Breast epithelium (tissue), 3 donors: ENCODE measurements around the gene FAM168A.

ENCODE experiments used
- POLR2A ChIP-seq: fragments of 450-650 bp; IDR thresholded peaks from one replicate; pipeline ENCODE4 v1.6.1; 2016; ENCODE audit warnings: antibody characterized with exemption, mild to moderate bottlenecking, moderate library complexity
- TF ChIP-seq, protein P1 (sequence below), 3 donors: fragments of 450-650 bp; IDR thresholded peaks; one replicate each; pipeline ENCODE4 v1.5.1; 2016 to 2017; ENCODE audit warnings: antibody characterized with exemption in 3 of 3, mild to moderate bottlenecking in 3 of 3, moderate library complexity in 3 of 3

DNA sequence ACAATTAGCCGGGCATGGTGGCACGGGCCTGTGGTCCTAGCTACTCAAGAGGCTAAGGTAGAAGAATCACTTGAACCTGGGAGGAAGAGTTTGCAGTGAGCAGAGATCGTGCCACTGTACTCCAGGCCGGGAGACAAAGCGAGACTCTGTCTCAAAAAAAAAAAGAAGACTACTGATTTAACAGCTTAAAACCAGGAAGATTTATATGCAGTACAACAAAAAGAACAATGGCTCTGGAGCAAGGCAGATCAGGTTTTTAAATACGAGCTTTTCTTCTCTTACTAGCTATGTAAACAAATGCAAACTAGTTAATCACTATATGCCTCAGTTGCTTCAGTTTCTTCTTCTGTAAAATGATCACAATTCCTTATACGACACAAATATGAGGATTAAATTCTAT, 6.9 kb downstream of the FAM168A start:
- TF ChIP-seq, protein P1, sequence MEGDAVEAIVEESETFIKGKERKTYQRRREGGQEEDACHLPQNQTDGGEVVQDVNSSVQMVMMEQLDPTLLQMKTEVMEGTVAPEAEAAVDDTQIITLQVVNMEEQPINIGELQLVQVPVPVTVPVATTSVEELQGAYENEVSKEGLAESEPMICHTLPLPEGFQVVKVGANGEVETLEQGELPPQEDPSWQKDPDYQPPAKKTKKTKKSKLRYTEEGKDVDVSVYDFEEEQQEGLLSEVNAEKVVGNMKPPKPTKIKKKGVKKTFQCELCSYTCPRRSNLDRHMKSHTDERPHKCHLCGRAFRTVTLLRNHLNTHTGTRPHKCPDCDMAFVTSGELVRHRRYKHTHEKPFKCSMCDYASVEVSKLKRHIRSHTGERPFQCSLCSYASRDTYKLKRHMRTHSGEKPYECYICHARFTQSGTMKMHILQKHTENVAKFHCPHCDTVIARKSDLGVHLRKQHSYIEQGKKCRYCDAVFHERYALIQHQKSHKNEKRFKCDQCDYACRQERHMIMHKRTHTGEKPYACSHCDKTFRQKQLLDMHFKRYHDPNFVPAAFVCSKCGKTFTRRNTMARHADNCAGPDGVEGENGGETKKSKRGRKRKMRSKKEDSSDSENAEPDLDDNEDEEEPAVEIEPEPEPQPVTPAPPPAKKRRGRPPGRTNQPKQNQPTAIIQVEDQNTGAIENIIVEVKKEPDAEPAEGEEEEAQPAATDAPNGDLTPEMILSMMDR (IDR thresholded peaks at IDR 0.05): no peak
- TF ChIP-seq POLR2A: no peak
